HepG2 (cell line): ENCODE data around the gene LRRN4CL. TPM values are rescaled to one million over a fixed set of nuclear protein-coding genes. Genes with fewer than 3 reads are reported as not detected.

ENCODE experiments used
- ATF7-NPFF ChIP-seq: sonication (generic); formaldehyde crosslinking; IDR thresholded peaks from 2 replicates; pipeline ENCODE4 v1.8.1; 2023; ENCODE audit warnings: mild to moderate bottlenecking, low read depth, missing genetic modification reagents, moderate library complexity
- HCFC1 ChIP-seq: fragments of 150-350 bp; IDR thresholded peaks from 2 replicates; pipeline ENCODE4 v1.6.1; 2014; ENCODE audit warnings: low read depth, low read length
- HES4 ChIP-seq: sonication (generic); formaldehyde crosslinking; IDR thresholded peaks from 2 replicates; pipeline ENCODE4 v1.9.0; 2021; ENCODE audit warnings: mild to moderate bottlenecking, missing genetic modification reagents, borderline replicate concordance
- HNRNPK ChIP-seq: fragments of 200-400 bp; formaldehyde crosslinking; IDR thresholded peaks from 2 replicates; pipeline ENCODE4 v1.6.1; 2018; ENCODE audit warnings: low read length, low read depth, moderate library complexity, mild to moderate bottlenecking; ENCODE audit not compliant: poor library complexity, severe bottlenecking
- KLF15 ChIP-seq: sonication (generic); formaldehyde crosslinking; IDR thresholded peaks from 2 replicates; pipeline ENCODE4 v1.8.1; 2023; ENCODE audit warnings: borderline replicate concordance, mild to moderate bottlenecking, inconsistent platforms, missing genetic modification reagents, mixed read lengths
- REXO4 ChIP-seq: sonication (generic); formaldehyde crosslinking; IDR thresholded peaks from 2 replicates; pipeline ENCODE4 v1.8.0; 2022; ENCODE audit warnings: missing genetic modification reagents, mild to moderate bottlenecking, borderline replicate concordance
- SMARCE1 ChIP-seq: fragments of 450-650 bp; IDR thresholded peaks from 2 replicates; pipeline ENCODE4 v1.6.1; 2017; ENCODE audit warnings: borderline replicate concordance
- ZNF326 ChIP-seq: sonication (generic); formaldehyde crosslinking; IDR thresholded peaks from 2 replicates; pipeline ENCODE4 v1.4.0; 2020; ENCODE audit warnings: missing genetic modification reagents, borderline replicate concordance
- ZNF34 ChIP-seq: sonication (generic); formaldehyde crosslinking; IDR thresholded peaks from 2 replicates; pipeline ENCODE4 v1.4.0; 2020; ENCODE audit warnings: mild to moderate bottlenecking, missing genetic modification reagents, borderline replicate concordance
- ZNF564 ChIP-seq: sonication (generic); formaldehyde crosslinking; IDR thresholded peaks from 2 replicates; pipeline ENCODE4 v1.8.1; 2023; ENCODE audit warnings: mild to moderate bottlenecking, missing genetic modification reagents
- polyA plus RNA-seq, 8 experiments: library from polyadenylated mRNA; depleted of rRNA in 3 of 8; stranded (reverse) in 7 of 8; unstranded in 1 of 8; fragments of >200 nt; fragmentation: Illumina TruSeq in 4 of 8; extraction: Trizol in 4 of 8; gene quantifications; 2 replicates each; pipeline versions ENCODE4 v1.2.1 to v1.2.3, GENCODE V29; 2011 to 2016; ENCODE audit warnings: low read depth in 4 of 8, missing spikeins in 1 of 8, mixed read lengths in 1 of 8; ENCODE audit not compliant: insufficient read depth in 1 of 8
- total RNA-seq, 5 experiments: library from RNA; depleted of rRNA; stranded (reverse); fragments of >200 nt; fragmentation: Illumina TruSeq; extraction: Trizol; gene quantifications; 2 replicates each; pipeline ENCODE4 v1.2.3, GENCODE V29; 2016; ENCODE audit warnings: low read depth in 1 of 5
- TF ChIP-seq, protein P1 (sequence below): sonication (generic); formaldehyde crosslinking; IDR thresholded peaks from 2 replicates; pipeline ENCODE4 v1.4.0; 2020; ENCODE audit warnings: missing genetic modification reagents, borderline replicate concordance
- TF ChIP-seq, protein P2 (sequence below), 2 experiments: sonication (generic) in 1 of 2; formaldehyde crosslinking in 1 of 2; IDR thresholded peaks; 2 replicates each; pipeline versions ENCODE4 v1.4.0 to v1.6.1; 2018 to 2020; ENCODE audit warnings: missing genetic modification reagents in 2 of 2, borderline replicate concordance in 1 of 2, low read depth in 1 of 2, mild to moderate bottlenecking in 1 of 2, missing biosample characterization in 1 of 2
- TF ChIP-seq, protein P3 (sequence below): sonication (generic); formaldehyde crosslinking; IDR thresholded peaks from 2 replicates; pipeline ENCODE4 v1.4.0; 2020; ENCODE audit warnings: mild to moderate bottlenecking, missing genetic modification reagents
- TF ChIP-seq, protein P4 (sequence below): sonication (generic); formaldehyde crosslinking; IDR thresholded peaks from 2 replicates; pipeline ENCODE4 v1.4.0; 2020; ENCODE audit warnings: missing genetic modification reagents
- TF ChIP-seq, protein P5 (sequence below): sonication (generic); formaldehyde crosslinking; IDR thresholded peaks from 2 replicates; pipeline ENCODE4 v1.8.0; 2022; ENCODE audit warnings: mild to moderate bottlenecking, missing genetic modification reagents; ENCODE audit not compliant: insufficient replicate concordance

Gene LRRN4CL
- total and polyA plus RNA-seq, 2 of the 13 experiments (the other 11 are each of a cell fraction or from before 2014, with no cell fraction given): 0.11 TPM; not detected in 1

DNA sequence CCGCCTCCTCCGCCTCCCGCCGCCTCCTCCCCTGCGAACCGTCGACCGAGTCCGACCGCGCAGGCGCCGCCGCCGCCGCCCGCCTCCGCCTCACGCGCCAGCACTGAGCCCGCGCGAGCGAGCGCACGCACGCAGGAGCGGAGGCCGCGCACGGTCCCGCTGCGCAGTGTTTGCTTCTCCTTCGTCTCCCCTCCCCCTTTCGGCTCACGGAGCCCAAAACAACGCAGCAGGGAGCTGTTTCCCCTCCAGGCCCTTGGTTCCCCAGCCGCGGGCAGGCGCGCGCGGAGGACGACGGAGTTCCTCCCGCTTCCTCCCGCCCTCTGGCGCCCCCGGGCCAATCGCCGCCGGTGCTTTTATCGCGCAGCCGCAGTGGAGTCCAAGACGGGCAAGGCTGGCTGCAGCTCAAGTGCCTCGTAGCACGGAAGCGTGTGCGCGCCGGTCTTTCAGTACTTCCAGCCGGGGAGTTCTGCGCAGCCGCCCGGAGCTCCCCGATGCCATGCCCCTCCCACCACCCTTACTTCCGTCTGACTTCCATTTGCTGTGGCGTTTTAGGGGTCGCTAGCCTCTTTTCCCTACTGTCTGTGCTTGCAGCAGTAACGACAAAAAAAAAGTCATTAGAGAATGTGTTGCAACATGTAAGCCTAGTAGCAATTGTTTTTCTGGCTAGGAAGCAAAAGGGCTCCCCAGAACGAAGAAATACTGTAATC lies 38.0 kb upstream of the LRRN4CL start, which contains the start of gene HNRNPUL2 (continued):
- TF ChIP-seq, protein P1, sequence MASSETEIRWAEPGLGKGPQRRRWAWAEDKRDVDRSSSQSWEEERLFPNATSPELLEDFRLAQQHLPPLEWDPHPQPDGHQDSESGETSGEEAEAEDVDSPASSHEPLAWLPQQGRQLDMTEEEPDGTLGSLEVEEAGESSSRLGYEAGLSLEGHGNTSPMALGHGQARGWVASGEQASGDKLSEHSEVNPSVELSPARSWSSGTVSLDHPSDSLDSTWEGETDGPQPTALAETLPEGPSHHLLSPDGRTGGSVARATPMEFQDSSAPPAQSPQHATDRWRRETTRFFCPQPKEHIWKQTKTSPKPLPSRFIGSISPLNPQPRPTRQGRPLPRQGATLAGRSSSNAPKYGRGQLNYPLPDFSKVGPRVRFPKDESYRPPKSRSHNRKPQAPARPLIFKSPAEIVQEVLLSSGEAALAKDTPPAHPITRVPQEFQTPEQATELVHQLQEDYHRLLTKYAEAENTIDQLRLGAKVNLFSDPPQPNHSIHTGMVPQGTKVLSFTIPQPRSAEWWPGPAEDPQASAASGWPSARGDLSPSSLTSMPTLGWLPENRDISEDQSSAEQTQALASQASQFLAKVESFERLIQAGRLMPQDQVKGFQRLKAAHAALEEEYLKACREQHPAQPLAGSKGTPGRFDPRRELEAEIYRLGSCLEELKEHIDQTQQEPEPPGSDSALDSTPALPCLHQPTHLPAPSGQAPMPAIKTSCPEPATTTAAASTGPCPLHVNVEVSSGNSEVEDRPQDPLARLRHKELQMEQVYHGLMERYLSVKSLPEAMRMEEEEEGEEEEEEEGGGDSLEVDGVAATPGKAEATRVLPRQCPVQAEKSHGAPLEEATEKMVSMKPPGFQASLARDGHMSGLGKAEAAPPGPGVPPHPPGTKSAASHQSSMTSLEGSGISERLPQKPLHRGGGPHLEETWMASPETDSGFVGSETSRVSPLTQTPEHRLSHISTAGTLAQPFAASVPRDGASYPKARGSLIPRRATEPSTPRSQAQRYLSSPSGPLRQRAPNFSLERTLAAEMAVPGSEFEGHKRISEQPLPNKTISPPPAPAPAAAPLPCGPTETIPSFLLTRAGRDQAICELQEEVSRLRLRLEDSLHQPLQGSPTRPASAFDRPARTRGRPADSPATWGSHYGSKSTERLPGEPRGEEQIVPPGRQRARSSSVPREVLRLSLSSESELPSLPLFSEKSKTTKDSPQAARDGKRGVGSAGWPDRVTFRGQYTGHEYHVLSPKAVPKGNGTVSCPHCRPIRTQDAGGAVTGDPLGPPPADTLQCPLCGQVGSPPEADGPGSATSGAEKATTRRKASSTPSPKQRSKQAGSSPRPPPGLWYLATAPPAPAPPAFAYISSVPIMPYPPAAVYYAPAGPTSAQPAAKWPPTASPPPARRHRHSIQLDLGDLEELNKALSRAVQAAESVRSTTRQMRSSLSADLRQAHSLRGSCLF: no peak
- TF ChIP-seq, protein P2, sequence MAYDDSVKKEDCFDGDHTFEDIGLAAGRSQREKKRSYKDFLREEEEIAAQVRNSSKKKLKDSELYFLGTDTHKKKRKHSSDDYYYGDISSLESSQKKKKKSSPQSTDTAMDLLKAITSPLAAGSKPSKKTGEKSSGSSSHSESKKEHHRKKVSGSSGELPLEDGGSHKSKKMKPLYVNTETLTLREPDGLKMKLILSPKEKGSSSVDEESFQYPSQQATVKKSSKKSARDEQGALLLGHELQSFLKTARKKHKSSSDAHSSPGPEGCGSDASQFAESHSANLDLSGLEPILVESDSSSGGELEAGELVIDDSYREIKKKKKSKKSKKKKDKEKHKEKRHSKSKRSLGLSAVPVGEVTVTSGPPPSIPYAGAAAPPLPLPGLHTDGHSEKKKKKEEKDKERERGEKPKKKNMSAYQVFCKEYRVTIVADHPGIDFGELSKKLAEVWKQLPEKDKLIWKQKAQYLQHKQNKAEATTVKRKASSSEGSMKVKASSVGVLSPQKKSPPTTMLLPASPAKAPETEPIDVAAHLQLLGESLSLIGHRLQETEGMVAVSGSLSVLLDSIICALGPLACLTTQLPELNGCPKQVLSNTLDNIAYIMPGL (CRISPR knock-in tag; IDR thresholded peaks at IDR 0.05; ENCODE audit: borderline replicate concordance in 1 of 2, low read depth in 1 of 2): peak in 1 of 2 experiments; percentile 62; a peak in 3 of 4 replicates
- TF ChIP-seq ZNF564 (CRISPR knock-in tag): peak; percentile 92
- TF ChIP-seq, protein P3, sequence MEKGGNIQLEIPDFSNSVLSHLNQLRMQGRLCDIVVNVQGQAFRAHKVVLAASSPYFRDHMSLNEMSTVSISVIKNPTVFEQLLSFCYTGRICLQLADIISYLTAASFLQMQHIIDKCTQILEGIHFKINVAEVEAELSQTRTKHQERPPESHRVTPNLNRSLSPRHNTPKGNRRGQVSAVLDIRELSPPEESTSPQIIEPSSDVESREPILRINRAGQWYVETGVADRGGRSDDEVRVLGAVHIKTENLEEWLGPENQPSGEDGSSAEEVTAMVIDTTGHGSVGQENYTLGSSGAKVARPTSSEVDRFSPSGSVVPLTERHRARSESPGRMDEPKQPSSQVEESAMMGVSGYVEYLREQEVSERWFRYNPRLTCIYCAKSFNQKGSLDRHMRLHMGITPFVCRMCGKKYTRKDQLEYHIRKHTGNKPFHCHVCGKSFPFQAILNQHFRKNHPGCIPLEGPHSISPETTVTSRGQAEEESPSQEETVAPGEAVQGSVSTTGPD (CRISPR knock-in tag): no peak
- peak; percentile 87 for TF ChIP-seq HNRNPK
- peak; percentile 99 for TF ChIP-seq HES4
- no peak for TF ChIP-seq ZNF326 (CRISPR knock-in tag)
- TF ChIP-seq, protein P4, sequence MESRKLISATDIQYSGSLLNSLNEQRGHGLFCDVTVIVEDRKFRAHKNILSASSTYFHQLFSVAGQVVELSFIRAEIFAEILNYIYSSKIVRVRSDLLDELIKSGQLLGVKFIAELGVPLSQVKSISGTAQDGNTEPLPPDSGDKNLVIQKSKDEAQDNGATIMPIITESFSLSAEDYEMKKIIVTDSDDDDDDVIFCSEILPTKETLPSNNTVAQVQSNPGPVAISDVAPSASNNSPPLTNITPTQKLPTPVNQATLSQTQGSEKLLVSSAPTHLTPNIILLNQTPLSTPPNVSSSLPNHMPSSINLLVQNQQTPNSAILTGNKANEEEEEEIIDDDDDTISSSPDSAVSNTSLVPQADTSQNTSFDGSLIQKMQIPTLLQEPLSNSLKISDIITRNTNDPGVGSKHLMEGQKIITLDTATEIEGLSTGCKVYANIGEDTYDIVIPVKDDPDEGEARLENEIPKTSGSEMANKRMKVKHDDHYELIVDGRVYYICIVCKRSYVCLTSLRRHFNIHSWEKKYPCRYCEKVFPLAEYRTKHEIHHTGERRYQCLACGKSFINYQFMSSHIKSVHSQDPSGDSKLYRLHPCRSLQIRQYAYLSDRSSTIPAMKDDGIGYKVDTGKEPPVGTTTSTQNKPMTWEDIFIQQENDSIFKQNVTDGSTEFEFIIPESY (CRISPR knock-in tag): no peak
- TF ChIP-seq, protein P5, sequence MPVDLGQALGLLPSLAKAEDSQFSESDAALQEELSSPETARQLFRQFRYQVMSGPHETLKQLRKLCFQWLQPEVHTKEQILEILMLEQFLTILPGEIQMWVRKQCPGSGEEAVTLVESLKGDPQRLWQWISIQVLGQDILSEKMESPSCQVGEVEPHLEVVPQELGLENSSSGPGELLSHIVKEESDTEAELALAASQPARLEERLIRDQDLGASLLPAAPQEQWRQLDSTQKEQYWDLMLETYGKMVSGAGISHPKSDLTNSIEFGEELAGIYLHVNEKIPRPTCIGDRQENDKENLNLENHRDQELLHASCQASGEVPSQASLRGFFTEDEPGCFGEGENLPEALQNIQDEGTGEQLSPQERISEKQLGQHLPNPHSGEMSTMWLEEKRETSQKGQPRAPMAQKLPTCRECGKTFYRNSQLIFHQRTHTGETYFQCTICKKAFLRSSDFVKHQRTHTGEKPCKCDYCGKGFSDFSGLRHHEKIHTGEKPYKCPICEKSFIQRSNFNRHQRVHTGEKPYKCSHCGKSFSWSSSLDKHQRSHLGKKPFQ (CRISPR knock-in tag): peak; percentile 94
- peak; percentile 95; the same call in 1 of the 2 replicates for TF ChIP-seq ATF7-NPFF (CRISPR knock-in tag)
- TF ChIP-seq KLF15 (CRISPR knock-in tag): peak; percentile 74; the same call in 1 of the 2 replicates
- TF ChIP-seq SMARCE1: no peak
- peak; percentile 72; the same call in 1 of the 2 replicates for TF ChIP-seq ZNF34 (CRISPR knock-in tag)
- TF ChIP-seq HCFC1: peak; percentile 38
- no peak; the same call in 1 of the 2 replicates for TF ChIP-seq REXO4 (CRISPR knock-in tag)
